Neural progenitor cell (in vitro differentiated cells): ENCODE data around the gene ARHGAP26. TPM values are rescaled to one million over a fixed set of nuclear protein-coding genes. Genes with fewer than 3 reads are reported as not detected.

Experiments
- DNase-seq: peaks from one replicate; pipeline ENCODE4 v3.0.0-alpha.2; 2016; ENCODE audit warnings: low spot score
- H2AFZ ChIP-seq: fragments of 200-600 bp; sonication (generic); replicated peaks from 2 replicates; pipeline ENCODE4 v1.6.1; 2016; ENCODE audit warnings: antibody characterized with exemption
- H3F3A ChIP-seq: fragments of 200-600 bp; sonication (generic); 2 replicates; pipeline ENCODE4 v1.6.1; 2016; ENCODE audit warnings: antibody characterized with exemption, low read depth
- H3K27ac ChIP-seq: fragments of 200-600 bp; sonication (generic); 2 replicates; pipeline ENCODE4 v1.5.1; 2016; ENCODE audit warnings: mild to moderate bottlenecking
- H3K27me3 ChIP-seq: fragments of 200-600 bp; sonication (generic); 2 replicates; pipeline ENCODE4 v1.6.1; 2016; ENCODE audit warnings: mild to moderate bottlenecking, moderate library complexity
- H3K36me3 ChIP-seq: fragments of 200-600 bp; sonication (generic); 2 replicates; pipeline ENCODE4 v1.5.1; 2016
- H3K4me1 ChIP-seq: fragments of 200-600 bp; sonication (generic); 2 replicates; pipeline ENCODE4 v1.6.1; 2016; ENCODE audit warnings: mixed run types
- H3K4me2 ChIP-seq: fragments of 200-600 bp; sonication (generic); 2 replicates; pipeline ENCODE4 v1.6.1; 2016
- H3K4me3 ChIP-seq: fragments of 200-600 bp; sonication (generic); 2 replicates; pipeline ENCODE4 v1.5.1; 2016
- H3K79me2 ChIP-seq: fragments of 200-600 bp; sonication (generic); 2 replicates; pipeline ENCODE4 v1.6.1; 2016; ENCODE audit warnings: low read depth
- H3K9ac ChIP-seq: fragments of 200-600 bp; sonication (generic); 2 replicates; pipeline ENCODE4 v1.6.1; 2016
- H3K9me3 ChIP-seq: fragments of 200-600 bp; sonication (generic); 2 replicates; pipeline ENCODE4 v1.5.1; 2016; ENCODE audit warnings: low read depth
- H4K20me1 ChIP-seq: fragments of 200-600 bp; sonication (generic); 2 replicates; pipeline ENCODE4 v1.6.1; 2016; ENCODE audit warnings: low read depth
- H3K27ac Mint-ChIP-seq: 3 replicates; pipeline ENCODE4 v1.8.0; 2021; ENCODE audit warnings: mixed read lengths
- H3K27me3 Mint-ChIP-seq: 2 replicates; pipeline ENCODE4 v1.8.0; 2022; ENCODE audit warnings: low read depth, mild to moderate bottlenecking, inconsistent platforms, moderate library complexity, mixed read lengths; ENCODE audit not compliant: insufficient read depth
- H3K36me3 Mint-ChIP-seq: 3 replicates; pipeline ENCODE4 v1.8.0; 2021; ENCODE audit warnings: mixed read lengths
- H3K4me1 Mint-ChIP-seq: 3 replicates; pipeline ENCODE4 v1.8.0; 2021; ENCODE audit warnings: mixed read lengths
- H3K4me3 Mint-ChIP-seq: 3 replicates; pipeline ENCODE4 v1.8.0; 2021; ENCODE audit warnings: mild to moderate bottlenecking, moderate library complexity, mixed read lengths
- H3K9me3 Mint-ChIP-seq: 3 replicates; pipeline ENCODE4 v1.8.0; 2020; ENCODE audit warnings: mixed read lengths
- EZH2 ChIP-seq: fragments of 200-600 bp; sonication (generic); IDR thresholded peaks from 2 replicates; pipeline ENCODE4 v1.6.1; 2017; ENCODE audit warnings: antibody characterized with exemption, mild to moderate bottlenecking, moderate library complexity
- EZH2phosphoT487 ChIP-seq: fragments of 200-600 bp; sonication (generic); IDR thresholded peaks from 2 replicates; pipeline ENCODE4 v1.6.1; 2017; ENCODE audit warnings: antibody characterized with exemption
- total RNA-seq: library from RNA; depleted of rRNA; stranded (reverse); fragments of >200 nt; gene quantifications from 2 replicates; pipeline ENCODE4 v1.2.3, GENCODE V29; 2015; ENCODE audit warnings: low replicate concordance
- TF ChIP-seq, protein P1 (sequence below): fragments of 200-600 bp; sonication (generic); IDR thresholded peaks from 2 replicates; pipeline ENCODE4 v1.5.1; 2017; ENCODE audit warnings: antibody characterized with exemption, mild to moderate bottlenecking

Gene ARHGAP26
- total RNA-seq, 1 donor from 2014 or later = 7.0 TPM

GRCh38 chr5:142838845-142839244 is 68.7 kb downstream of the ARHGAP26 start:
- H3K9me3 Mint-ChIP-seq = no peaks in the 10 kb centered on the region
- no peak overlapping the region for H3K4me3 Mint-ChIP-seq
- no peak for DNase-seq
- no peak overlapping the region for H3K9ac ChIP-seq
- peaks cover 14% of the 10 kb centered on the region for H3F3A ChIP-seq
- no peaks in the 10 kb centered on the region for H3K36me3 ChIP-seq
- H3K27ac Mint-ChIP-seq = no peak overlapping the region
- H3K36me3 Mint-ChIP-seq = no peaks in the 10 kb centered on the region
- H3K27me3 Mint-ChIP-seq = no peaks in the 10 kb centered on the region
- peaks cover 5% of the 10 kb centered on the region for H4K20me1 ChIP-seq
- no peak overlapping the region for H2AFZ ChIP-seq
- no peaks in the 10 kb centered on the region for H3K27me3 ChIP-seq
- H3K4me3 ChIP-seq = no peak overlapping the region
- no peaks in the 10 kb centered on the region for H3K79me2 ChIP-seq
- H3K4me1 ChIP-seq = peaks cover 17% of the 10 kb centered on the region
- H3K27ac ChIP-seq = no peak overlapping the region
- no peaks in the 10 kb centered on the region for H3K9me3 ChIP-seq
- H3K4me2 ChIP-seq = no peak overlapping the region
- TF ChIP-seq, protein P1, sequence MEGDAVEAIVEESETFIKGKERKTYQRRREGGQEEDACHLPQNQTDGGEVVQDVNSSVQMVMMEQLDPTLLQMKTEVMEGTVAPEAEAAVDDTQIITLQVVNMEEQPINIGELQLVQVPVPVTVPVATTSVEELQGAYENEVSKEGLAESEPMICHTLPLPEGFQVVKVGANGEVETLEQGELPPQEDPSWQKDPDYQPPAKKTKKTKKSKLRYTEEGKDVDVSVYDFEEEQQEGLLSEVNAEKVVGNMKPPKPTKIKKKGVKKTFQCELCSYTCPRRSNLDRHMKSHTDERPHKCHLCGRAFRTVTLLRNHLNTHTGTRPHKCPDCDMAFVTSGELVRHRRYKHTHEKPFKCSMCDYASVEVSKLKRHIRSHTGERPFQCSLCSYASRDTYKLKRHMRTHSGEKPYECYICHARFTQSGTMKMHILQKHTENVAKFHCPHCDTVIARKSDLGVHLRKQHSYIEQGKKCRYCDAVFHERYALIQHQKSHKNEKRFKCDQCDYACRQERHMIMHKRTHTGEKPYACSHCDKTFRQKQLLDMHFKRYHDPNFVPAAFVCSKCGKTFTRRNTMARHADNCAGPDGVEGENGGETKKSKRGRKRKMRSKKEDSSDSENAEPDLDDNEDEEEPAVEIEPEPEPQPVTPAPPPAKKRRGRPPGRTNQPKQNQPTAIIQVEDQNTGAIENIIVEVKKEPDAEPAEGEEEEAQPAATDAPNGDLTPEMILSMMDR = no peak
- no peak for TF ChIP-seq EZH2phosphoT487
- TF ChIP-seq EZH2 = no peak
- peaks cover 9% of the 10 kb centered on the region for H3K4me1 Mint-ChIP-seq

DNA sequence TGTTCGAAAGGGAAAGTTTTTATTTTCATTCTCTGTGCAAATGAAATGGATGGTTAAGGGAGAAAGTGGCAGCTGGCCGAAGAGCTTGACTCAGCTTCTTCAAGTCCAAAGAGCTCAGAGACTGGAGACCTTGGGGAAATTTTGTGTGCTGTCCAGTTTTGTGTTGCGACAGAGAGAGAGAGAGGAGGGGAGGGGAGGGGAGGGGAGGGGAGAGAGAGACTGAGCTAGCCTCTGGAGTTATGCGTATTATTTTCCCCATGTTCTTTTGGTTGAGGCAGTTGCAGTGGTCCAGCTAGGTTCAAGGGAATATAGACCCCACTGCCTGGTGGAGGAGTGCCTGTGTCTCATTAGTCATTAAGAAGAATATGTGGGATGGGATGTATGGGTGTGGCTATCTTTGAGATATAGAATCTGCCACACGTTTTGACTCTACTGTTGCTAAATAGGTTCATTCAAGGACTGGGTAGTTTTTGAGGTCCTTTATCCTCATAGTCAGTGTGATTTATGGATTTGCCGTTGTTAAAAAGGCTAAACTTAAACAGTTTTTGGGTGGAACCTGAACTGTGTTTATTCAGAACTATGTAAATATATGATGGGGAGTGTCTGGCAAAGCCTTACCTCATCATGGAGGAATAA is 69.7 kb downstream of the ARHGAP26 start:
- TF ChIP-seq EZH2phosphoT487 = no peak
- TF ChIP-seq EZH2 = no peak
- TF ChIP-seq, protein P1 = no peak
- Mint-ChIP-seq H3K4me3 (no peak overlapping the region), H3K36me3 (no peaks in the 10 kb centered on the region), H3K9me3 (no peaks in the 10 kb centered on the region), H3K27ac (no peak overlapping the region), H3K27me3 (no peaks in the 10 kb centered on the region), H3K4me1 (peaks cover 9% of the 10 kb centered on the region)
- H3K4me2 ChIP-seq = no peak overlapping the region
- peaks cover 5% of the 10 kb centered on the region for H4K20me1 ChIP-seq
- H3K9ac ChIP-seq = no peak overlapping the region
- peaks cover 17% of the 10 kb centered on the region for H3K4me1 ChIP-seq
- no peaks in the 10 kb centered on the region for H3K27me3 ChIP-seq
- no peaks in the 10 kb centered on the region for H3K9me3 ChIP-seq
- H3K27ac ChIP-seq = no peak overlapping the region
- H3K4me3 ChIP-seq = no peak overlapping the region
- DNase-seq = no peak
- no peaks in the 10 kb centered on the region for H3K79me2 ChIP-seq
- peaks cover 14% of the 10 kb centered on the region for H3F3A ChIP-seq
- no peak overlapping the region for H2AFZ ChIP-seq
- no peaks in the 10 kb centered on the region for H3K36me3 ChIP-seq

DNA sequence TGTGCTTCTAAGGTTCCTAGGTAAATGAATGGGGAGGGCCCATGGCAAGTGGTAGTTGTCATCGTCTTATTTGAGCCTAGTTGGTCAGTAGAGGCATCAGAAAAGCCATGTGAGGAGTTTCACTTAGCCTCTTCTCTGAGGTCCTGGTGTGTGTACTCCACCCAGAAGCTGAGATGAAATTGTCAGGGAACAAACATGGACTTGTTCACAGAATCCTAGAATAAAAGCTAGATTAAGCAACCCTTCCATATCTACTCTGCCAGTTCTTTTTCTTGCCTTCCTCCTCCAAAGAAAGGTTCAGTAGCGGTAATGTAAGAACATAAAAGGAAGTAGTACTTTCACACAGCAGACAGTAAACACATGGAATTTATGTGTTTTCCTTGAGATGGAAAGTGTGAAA is 70.4 kb downstream of the ARHGAP26 start:
- Histone ChIP-seq H3K4me2 (no peak overlapping the region), H3K79me2 (no peaks in the 10 kb centered on the region), H3K27ac (no peak overlapping the region), H2AFZ (no peak overlapping the region), H3K9me3 (no peaks in the 10 kb centered on the region), H3K27me3 (no peaks in the 10 kb centered on the region), H3K4me1 (peaks cover 17% of the 10 kb centered on the region), H3K4me3 (no peak overlapping the region), H4K20me1 (peaks cover 5% of the 10 kb centered on the region), H3F3A (peaks cover 14% of the 10 kb centered on the region), H3K36me3 (no peaks in the 10 kb centered on the region), H3K9ac (no peak overlapping the region)
- Mint-ChIP-seq H3K27me3 (peaks cover 4% of the 10 kb centered on the region), H3K36me3 (no peaks in the 10 kb centered on the region), H3K27ac (no peak overlapping the region), H3K4me1 (peaks cover 9% of the 10 kb centered on the region), H3K4me3 (no peak overlapping the region), H3K9me3 (no peaks in the 10 kb centered on the region)
- no peak for DNase-seq
- TF ChIP-seq EZH2phosphoT487 (no peak), EZH2 (no peak)

- no peaks in the 10 kb centered on the region for H3K27me3 ChIP-seq
- TF ChIP-seq, protein P1 = no peak
- TF ChIP-seq EZH2 = no peak
- TF ChIP-seq EZH2phosphoT487 = no peak
- H3K27ac ChIP-seq = no peak overlapping the region
- Mint-ChIP-seq H3K9me3 (no peaks in the 10 kb centered on the region), H3K36me3 (no peaks in the 10 kb centered on the region), H3K27ac (peak overlapping the region; percentile 94), H3K4me1 (peaks cover 12% of the 10 kb centered on the region), H3K4me3 (no peak overlapping the region), H3K27me3 (peaks cover 6% of the 10 kb centered on the region)
- H4K20me1 ChIP-seq = peaks cover 5% of the 10 kb centered on the region
- DNase-seq = peak; percentile 74
- H3K36me3 ChIP-seq = no peaks in the 10 kb centered on the region
- no peak overlapping the region for H2AFZ ChIP-seq
- H3K79me2 ChIP-seq = no peaks in the 10 kb centered on the region
- H3K9ac ChIP-seq = no peak overlapping the region
- H3K9me3 ChIP-seq = no peaks in the 10 kb centered on the region
- H3F3A ChIP-seq = peaks cover 9% of the 10 kb centered on the region
- H3K4me3 ChIP-seq = no peak overlapping the region
- peaks cover 15% of the 10 kb centered on the region for H3K4me1 ChIP-seq
- peak overlapping the region; percentile 32 for H3K4me2 ChIP-seq
These were observed 71.5 kb downstream of the ARHGAP26 start for GRCh38 chr5:142841511-142842265.
